Measurements from ENCODE around the gene TANGO6.

DNA sequence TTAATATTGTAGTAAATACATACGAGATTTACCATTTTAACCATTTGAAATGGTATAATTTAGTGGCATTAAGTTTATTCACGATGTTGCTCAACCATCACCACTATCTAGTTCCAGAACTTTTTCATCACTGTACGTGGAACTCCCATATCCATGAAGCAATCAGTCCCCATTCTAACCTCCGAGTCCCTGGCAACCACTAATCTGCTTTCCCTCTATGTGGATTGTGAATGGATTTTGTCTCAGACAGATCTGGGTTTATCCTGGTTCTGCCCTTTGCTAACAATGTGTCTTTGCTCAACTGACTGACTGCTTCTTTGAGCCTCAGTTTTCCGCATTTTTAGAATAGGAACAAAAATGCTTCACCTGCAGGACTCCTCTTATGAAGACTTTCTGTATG, 51.4 kb downstream of the TANGO6 start:
- no peak for TF ChIP-seq RCOR1 (IDR thresholded peaks at IDR 0.05; ENCODE audit: low read depth, low read length)
- TF ChIP-seq, protein P1, sequence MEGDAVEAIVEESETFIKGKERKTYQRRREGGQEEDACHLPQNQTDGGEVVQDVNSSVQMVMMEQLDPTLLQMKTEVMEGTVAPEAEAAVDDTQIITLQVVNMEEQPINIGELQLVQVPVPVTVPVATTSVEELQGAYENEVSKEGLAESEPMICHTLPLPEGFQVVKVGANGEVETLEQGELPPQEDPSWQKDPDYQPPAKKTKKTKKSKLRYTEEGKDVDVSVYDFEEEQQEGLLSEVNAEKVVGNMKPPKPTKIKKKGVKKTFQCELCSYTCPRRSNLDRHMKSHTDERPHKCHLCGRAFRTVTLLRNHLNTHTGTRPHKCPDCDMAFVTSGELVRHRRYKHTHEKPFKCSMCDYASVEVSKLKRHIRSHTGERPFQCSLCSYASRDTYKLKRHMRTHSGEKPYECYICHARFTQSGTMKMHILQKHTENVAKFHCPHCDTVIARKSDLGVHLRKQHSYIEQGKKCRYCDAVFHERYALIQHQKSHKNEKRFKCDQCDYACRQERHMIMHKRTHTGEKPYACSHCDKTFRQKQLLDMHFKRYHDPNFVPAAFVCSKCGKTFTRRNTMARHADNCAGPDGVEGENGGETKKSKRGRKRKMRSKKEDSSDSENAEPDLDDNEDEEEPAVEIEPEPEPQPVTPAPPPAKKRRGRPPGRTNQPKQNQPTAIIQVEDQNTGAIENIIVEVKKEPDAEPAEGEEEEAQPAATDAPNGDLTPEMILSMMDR (IDR thresholded peaks at IDR 0.05) = no peak
- TF ChIP-seq, protein P2, sequence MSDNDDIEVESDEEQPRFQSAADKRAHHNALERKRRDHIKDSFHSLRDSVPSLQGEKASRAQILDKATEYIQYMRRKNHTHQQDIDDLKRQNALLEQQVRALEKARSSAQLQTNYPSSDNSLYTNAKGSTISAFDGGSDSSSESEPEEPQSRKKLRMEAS (IDR thresholded peaks at IDR 0.05) = no peak
- TF ChIP-seq HOXB5 (CRISPR knock-in tag; IDR thresholded peaks at IDR 0.05) = no peak
- no peak for TF ChIP-seq POLR2A (IDR thresholded peaks at IDR 0.05; ENCODE audit: low read length)
